ENCODE measurements around the gene PMM1.

Gene PMM1

GRCh38 chr22:41539146-41540005 is 50.3 kb downstream of the PMM1 start:
- no peak for DNase-seq (ENCODE audit: extremely low read depth in 1 of 2, low read depth in 1 of 2)

- no peak for DNase-seq (ENCODE audit: extremely low read depth in 1 of 2, low read depth in 1 of 2)
Measured at GRCh38 chr22:41538583-41538982, 51.1 kb downstream of the PMM1 start.

- DNase-seq (ENCODE audit: extremely low read depth in 1 of 2, low read depth in 1 of 2) = no peak
Measured at GRCh38 chr22:41537203-41537602, 52.4 kb downstream of the PMM1 start.

GRCh38 chr22:41535244-41535643 is 54.4 kb downstream of the PMM1 start:
- DNase-seq (ENCODE audit: extremely low read depth in 1 of 2, low read depth in 1 of 2) = no peak

GRCh38 chr22:41534219-41534618 is 55.4 kb downstream of the PMM1 start:
- no peak for DNase-seq (ENCODE audit: extremely low read depth in 1 of 2, low read depth in 1 of 2)

GRCh38 chr22:41532908-41533825 is 56.5 kb downstream of the PMM1 start:
- peak; percentile 27 to 53 for DNase-seq (ENCODE audit: extremely low read depth in 1 of 2, low read depth in 1 of 2)

GRCh38 chr22:41531715-41532477 is 57.7 kb downstream of the PMM1 start:
- no peak for DNase-seq (ENCODE audit: extremely low read depth in 1 of 2, low read depth in 1 of 2)

- no peak for DNase-seq (ENCODE audit: extremely low read depth in 1 of 2, low read depth in 1 of 2)
Measured at GRCh38 chr22:41530890-41531714, 58.5 kb downstream of the PMM1 start.

- DNase-seq (ENCODE audit: extremely low read depth in 1 of 2, low read depth in 1 of 2) = no peak
Measured at GRCh38 chr22:41528938-41529561, 60.6 kb downstream of the PMM1 start.

GRCh38 chr22:41528132-41528766 is 61.4 kb downstream of the PMM1 start:
- DNase-seq (ENCODE audit: extremely low read depth in 1 of 2, low read depth in 1 of 2) = no peak
